Muscle of leg (tissue), 11 donors: Measurements from ENCODE around the gene BAIAP2. TPM values are rescaled to one million over a fixed set of nuclear protein-coding genes. Genes with fewer than 3 reads are reported as not detected.
"Not testable (repeated sequence)": the region's sequence is repeated elsewhere in the genome, so short reads cannot be mapped to it uniquely, and the experiment has no call there.

ENCODE experiments used
- DNase-seq: peaks from one replicate; pipeline ENCODE4 v3.0.0; 2013
- H3K27ac ChIP-seq: one replicate; pipeline ENCODE4 v1.5.1; 2013; ENCODE audit warnings: mild to moderate bottlenecking, low read length, control low read depth
- H3K27me3 ChIP-seq: one replicate; pipeline ENCODE4 v1.6.1; 2013; ENCODE audit warnings: low read length; ENCODE audit not compliant: control insufficient read depth, insufficient read depth
- H3K36me3 ChIP-seq: one replicate; pipeline ENCODE4 v1.6.1; 2013; ENCODE audit warnings: low read length; ENCODE audit not compliant: control insufficient read depth, insufficient read depth
- H3K4me1 ChIP-seq: one replicate; pipeline ENCODE4 v1.6.1; 2013; ENCODE audit warnings: low read length; ENCODE audit not compliant: control insufficient read depth, insufficient read depth
- H3K4me3 ChIP-seq: one replicate; pipeline ENCODE4 v1.5.1; 2013; ENCODE audit warnings: low read length, control low read depth
- H3K9me3 ChIP-seq: replicated peaks from 2 replicates; pipeline ENCODE4 v1.6.1; 2013; ENCODE audit warnings: low read depth, low read length; ENCODE audit not compliant: control insufficient read depth
- WGBS: methylation state at CpG from one replicate; pipeline ENCODE4 v1.1.5; 2013; ENCODE audit warnings: missing lambda C conversion rate; ENCODE audit not compliant: insufficient coverage; 5-methylcytosine and 5-hydroxymethylcytosine counted together
- polyA plus RNA-seq, 8 donors: library from polyadenylated mRNA; unstranded; fragments of 120-200 nt; gene quantifications; one replicate each; pipeline versions ENCODE4 v1.2.1 to v1.2.3, GENCODE V29; 2013; ENCODE audit warnings: inconsistent platforms in 1 of 8, low replicate concordance in 1 of 8; ENCODE audit not compliant: insufficient read length in 8 of 8, insufficient read depth in 1 of 8
- total RNA-seq: library from RNA; stranded (reverse); fragments of 120-200 nt; gene quantifications from one replicate; pipeline ENCODE4 v1.2.4, GENCODE V29; 2013

BAIAP2 gene
- total and polyA plus RNA-seq, 9 donors = 11.6 to 24.7 (median 17.1) TPM

DNA sequence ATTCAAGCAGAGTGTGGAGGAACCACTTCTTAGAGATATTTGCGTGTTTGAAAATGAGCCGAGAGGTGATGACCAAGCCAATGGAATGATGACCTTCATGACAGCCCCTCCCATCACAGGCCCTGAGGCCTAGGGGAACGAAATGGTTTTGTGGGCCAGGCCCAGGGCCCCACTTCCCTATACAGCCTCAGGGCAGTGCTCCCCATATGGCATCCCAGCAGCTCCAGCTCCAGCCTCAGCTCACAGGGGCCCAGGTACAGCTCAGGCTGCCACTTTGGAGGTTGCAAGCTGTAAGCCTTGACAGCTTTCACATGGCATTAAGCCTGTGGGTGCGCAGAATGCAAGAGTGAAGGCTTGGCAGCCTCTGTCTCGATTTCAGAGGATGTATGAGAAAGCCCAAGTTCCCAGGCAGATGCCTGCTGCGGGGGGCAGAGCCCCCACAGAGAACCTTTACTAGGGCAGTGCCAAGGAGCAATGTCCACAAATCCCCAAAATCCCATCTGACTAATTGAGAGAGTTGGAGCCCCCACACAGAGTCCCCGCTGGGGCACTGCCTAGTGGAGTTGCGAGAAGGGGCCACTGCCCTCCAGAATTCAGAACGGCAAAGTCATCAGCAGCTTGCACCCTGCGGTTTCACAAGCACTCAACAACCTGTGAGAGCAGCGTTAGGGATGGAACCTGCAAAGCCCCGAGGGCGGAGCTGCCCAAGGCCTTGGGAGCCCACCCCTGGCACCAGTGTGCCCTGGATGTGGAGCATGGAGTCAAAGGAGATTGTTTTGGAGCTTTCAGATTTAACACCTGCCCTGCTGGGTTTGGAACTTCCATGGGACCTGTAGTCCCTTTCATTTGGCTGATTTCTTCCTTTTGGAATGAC is 22.1 kb upstream of the BAIAP2 start:
- H3K27ac ChIP-seq = no peak overlapping the region
- peaks cover 11% of the 10 kb centered on the region for H3K9me3 ChIP-seq
- no peaks in the 10 kb centered on the region for H3K36me3 ChIP-seq
- peak; percentile 2 for DNase-seq
- peaks cover 13% of the 10 kb centered on the region for H3K4me1 ChIP-seq
- no peak overlapping the region for H3K4me3 ChIP-seq
- peaks cover 3% of the 10 kb centered on the region for H3K27me3 ChIP-seq
- WGBS = 75% methylated on average over 11 of the region's 13 CpGs

DNA sequence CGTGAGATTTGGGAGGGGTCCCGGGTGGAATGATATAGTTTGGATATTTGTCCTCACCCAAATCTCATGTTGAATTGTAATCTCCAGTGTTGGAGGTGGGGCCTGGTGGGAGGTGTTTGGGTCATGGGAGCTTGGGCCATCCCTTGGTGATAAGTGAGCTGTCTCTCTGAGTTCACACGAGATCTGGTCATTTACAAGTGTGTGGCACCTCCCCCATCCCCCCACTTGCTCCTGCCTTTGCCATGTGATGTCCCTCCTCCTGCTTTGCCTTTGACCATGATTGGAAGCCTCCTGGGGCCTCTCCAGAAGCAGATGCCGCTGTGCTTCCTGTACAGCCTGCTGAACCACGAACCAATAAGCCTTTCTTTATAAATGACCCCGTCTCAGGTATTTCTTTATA is 21.3 kb upstream of the BAIAP2 start:
- Histone ChIP-seq H3K27me3 (peaks cover 3% of the 10 kb centered on the region), H3K27ac (no peak overlapping the region), H3K9me3 (peaks cover 11% of the 10 kb centered on the region), H3K4me3 (no peak overlapping the region), H3K36me3 (no peaks in the 10 kb centered on the region), H3K4me1 (peaks cover 21% of the 10 kb centered on the region)
- WGBS = 59% methylated on average over 5 of the region's 6 CpGs
- peak; percentile 4 for DNase-seq

DNA sequence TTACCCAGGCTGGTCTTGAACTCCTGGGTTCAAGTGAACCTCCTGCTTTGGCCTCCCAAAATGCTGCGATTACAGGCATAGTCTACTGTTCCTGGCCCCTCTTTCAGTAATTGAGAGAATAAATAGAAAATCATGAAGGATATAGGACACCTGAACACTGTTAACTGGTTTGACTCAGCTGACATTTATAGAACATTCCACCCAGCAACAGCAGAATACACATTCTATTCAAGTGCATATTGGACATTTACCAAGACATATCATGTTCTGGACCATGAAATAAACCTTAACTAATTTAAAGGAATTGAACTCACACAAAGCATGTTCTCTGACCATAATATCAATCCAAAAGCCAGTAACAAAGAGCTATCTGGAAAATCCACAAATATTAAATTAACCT is 19.8 kb upstream of the BAIAP2 start:
- H3K27ac ChIP-seq = peak overlapping the region; percentile 26
- peaks cover 11% of the 10 kb centered on the region for H3K9me3 ChIP-seq
- no peaks in the 10 kb centered on the region for H3K36me3 ChIP-seq
- no peak overlapping the region for H3K4me3 ChIP-seq
- peak; percentile 83 for DNase-seq
- peaks cover 33% of the 10 kb centered on the region for H3K4me1 ChIP-seq
- no CpG with 5 or more reads among the region's 1 CpG for WGBS
- H3K27me3 ChIP-seq = peaks cover 2% of the 10 kb centered on the region

DNA sequence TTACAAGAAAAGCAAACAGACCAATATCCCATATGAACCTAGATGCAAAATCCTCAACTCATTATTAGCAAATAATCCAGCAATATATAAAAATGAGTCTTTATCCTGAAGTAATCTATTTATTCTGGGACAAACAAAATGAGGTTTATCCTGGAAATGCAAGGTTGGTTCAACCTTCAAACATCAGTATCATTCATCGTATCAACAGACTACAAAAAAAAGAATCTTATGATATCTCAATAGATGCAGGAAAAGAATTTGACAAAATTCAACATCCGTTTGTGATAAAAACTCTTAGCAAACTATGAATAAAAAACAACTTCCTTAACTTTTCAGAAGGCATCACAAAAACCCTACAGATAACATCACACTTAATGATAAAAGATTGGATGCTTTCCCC is 18.4 kb upstream of the BAIAP2 start:
- H3K36me3 ChIP-seq = no peaks in the 10 kb centered on the region
- no peak overlapping the region for H3K27ac ChIP-seq

DNA sequence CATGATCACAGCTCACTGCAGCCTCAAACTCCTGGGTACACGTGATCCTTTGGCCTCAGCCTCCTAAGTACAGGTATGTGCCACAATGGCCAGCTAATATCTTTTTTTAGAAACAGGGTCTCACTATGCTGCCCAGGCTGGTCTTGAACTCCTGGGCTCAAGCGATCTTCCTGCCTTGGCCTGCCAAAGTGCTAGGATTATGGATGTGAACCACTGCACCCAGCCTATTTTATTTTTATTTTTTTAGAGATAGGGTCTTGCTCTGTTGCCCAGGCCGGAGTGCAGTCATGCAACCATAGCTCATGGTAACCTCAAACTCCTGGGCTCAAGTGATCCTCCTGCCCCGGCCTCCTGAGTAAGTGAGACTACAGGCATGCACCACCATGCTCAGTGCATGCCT is 17.6 kb upstream of the BAIAP2 start:
- H3K27ac ChIP-seq = peak overlapping the region; percentile 77

More for the DNA sequence above, 18.4 kb upstream of the BAIAP2 start:
- DNase-seq = no peak
- no peak overlapping the region for H3K4me3 ChIP-seq
- WGBS = no CpG with 5 or more reads among the region's 2 CpGs
- peaks cover 47% of the 10 kb centered on the region for H3K4me1 ChIP-seq
- peaks cover 2% of the 10 kb centered on the region for H3K27me3 ChIP-seq
- peaks cover 5% of the 10 kb centered on the region for H3K9me3 ChIP-seq

DNA sequence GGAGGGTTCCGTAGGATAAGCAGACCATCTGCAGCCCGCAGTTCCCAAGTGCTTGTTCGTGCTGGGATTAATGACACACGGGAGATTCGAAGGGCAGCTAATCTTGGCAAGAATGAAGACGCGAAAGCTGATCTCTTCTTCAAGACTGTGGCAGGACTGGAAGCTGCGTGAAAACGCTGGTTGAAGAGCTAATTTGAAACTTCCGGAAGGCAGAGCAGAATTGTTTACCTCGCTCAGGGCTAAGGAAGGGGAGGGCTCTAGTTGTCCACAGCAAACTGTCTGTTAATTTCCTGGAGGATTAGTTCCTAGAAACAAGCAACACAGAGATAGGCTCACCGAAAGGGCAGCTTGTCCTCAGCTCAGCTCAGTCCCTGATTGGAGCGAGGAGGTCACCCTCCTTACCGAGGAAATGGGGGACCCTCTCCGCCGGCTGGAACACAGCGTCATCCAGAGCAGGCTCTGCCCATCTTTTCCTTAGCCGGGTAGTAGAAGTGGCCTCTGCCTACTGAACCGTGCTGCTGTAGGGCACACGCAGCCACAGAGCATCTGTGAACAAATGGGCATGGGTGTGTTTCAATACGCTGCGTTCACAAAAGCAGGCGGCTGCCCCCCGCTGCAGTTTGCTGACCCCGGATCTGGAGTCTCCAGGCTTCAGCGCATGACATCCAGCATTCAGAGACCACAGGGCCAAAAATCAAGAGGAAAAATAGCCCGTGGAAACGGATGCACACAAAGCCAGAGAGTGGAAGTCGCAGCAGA is 16.7 kb upstream of the BAIAP2 start:
- H3K9me3 ChIP-seq = peaks cover 5% of the 10 kb centered on the region
- peak overlapping the region; percentile 19 for H3K4me3 ChIP-seq
- 9% methylated on average over 21 of the region's 29 CpGs for WGBS
- H3K27me3 ChIP-seq = peaks cover 2% of the 10 kb centered on the region
- peak; percentile 84 for DNase-seq
- peaks cover 54% of the 10 kb centered on the region for H3K4me1 ChIP-seq
- peak overlapping the region; percentile 77 for H3K27ac ChIP-seq
- no peaks in the 10 kb centered on the region for H3K36me3 ChIP-seq

More for the DNA sequence above, 17.6 kb upstream of the BAIAP2 start:
- H3K4me3 ChIP-seq, H3K27me3 ChIP-seq, H3K9me3 ChIP-seq, DNase-seq, H3K36me3 ChIP-seq: not testable (repeated sequence)
- 94% methylated on average over 4 of the region's 4 CpGs for WGBS
- H3K4me1 ChIP-seq = peaks cover 55% of the 10 kb centered on the region

DNA sequence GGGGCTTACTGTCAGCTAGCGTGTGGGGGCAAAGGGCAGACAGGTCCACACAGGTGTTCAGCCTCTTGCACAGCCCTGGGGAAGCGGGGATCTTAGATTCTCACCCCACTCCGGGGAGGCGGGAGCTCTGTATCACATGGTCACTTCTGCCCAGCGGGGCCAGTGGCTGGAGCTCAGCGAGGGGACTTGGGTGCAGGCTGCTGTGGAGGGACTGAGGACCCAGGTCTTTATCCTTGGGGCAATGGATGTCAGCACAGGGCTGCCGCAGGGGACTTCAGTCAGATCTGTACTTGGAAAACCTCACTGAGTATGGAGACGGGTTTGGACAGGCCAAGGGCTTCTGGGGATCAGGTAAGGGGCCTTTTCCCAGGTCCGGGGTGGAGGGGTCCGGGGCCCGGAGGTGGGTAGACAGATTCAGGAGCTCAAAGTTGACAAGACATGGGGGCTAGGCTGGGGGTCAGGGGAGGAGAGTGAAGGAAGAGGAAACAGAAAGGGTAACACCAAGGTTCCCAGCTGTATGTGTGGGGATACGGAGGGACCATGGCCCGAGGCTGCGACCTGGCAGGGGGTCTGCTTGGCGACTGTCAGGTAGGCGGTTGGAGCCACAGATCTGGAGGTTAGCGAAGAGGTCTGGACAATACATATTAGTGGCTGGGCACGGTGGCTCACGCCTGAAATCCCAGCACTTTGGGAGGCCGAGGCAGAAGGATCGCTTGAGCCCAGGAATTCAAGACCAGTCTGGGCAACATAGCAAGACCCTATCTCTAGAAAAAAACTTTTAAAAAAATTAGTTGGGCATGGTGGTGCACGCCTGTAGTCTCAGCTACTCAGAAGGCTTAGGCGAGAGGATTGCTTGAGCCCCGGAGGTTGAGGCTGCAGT is 15.1 kb upstream of the BAIAP2 start:
- Histone ChIP-seq H3K9me3 (peaks cover 5% of the 10 kb centered on the region), H3K27me3 (peaks cover 3% of the 10 kb centered on the region), H3K4me1 (peaks cover 63% of the 10 kb centered on the region), H3K27ac (no peak overlapping the region), H3K36me3 (no peaks in the 10 kb centered on the region), H3K4me3 (no peak overlapping the region)
- no peak for DNase-seq
- 94% methylated on average over 18 of the region's 24 CpGs for WGBS

DNA sequence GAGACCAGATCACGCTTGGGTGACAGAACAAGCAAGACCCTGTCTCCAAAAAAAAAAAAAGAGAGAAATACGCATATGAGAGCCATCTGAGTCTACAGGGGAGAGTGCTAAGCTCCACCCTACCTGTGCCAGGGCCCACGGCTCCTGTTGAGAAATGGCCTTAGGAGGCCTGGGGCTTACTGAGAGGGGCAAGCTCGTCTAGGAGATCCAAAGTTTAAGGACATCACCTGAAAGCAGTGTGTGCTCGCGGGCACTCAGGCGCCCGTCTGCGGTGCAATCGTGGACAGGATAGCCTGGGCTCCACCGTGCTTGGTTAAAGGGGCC is 14.5 kb upstream of the BAIAP2 start:
- DNase-seq = no peak
- Histone ChIP-seq H3K4me3 (no peak overlapping the region), H3K9me3 (peaks cover 5% of the 10 kb centered on the region), H3K4me1 (peaks cover 66% of the 10 kb centered on the region), H3K27me3 (peaks cover 3% of the 10 kb centered on the region), H3K27ac (peak overlapping the region; percentile 89), H3K36me3 (no peaks in the 10 kb centered on the region)
- WGBS = 71% methylated on average over 8 of the region's 11 CpGs

DNA sequence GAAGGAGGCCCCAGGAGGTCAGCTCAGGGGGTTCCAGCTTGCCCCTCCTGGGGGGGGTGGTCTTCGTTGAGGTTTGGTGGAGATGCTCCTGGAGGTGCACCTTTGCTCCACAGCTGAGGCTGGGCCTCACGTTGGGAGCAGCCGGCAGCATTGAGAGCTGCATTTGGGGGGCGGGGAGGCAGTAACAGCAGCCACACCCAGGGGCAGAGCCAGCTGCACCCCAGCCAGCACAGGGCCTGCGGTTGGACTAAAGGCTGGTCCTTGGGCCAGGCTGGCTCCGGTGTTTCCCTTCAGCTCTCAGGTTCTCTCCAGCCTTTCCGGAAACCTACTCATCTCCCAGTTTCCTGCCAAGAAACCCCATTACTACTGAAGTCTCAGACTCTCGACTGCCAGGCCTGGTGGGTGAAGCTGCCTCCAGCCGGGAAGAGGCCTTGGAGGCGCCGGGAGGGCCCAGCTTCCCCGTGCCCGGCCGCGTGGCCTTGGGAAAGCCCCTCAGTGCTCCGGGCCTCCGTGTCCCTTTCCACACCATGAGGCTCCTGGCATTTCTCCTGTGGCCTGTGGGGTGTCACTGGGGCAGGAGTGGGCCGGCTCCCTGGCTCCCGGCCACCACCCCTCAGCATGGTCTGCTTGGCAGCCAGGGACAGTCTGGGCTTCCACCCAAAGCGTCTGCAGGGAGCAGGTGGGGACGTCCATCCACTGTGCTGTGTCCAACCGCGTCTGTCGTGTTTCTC is 14.0 kb upstream of the BAIAP2 start:
- Histone ChIP-seq H3K4me3 (no peak overlapping the region), H3K27ac (peak overlapping the region; percentile 89), H3K4me1 (peaks cover 72% of the 10 kb centered on the region), H3K36me3 (no peaks in the 10 kb centered on the region), H3K9me3 (peaks cover 5% of the 10 kb centered on the region), H3K27me3 (peaks cover 3% of the 10 kb centered on the region)
- peak; percentile 87 for DNase-seq
- whole genome bisulfite sequencing = 34% methylated on average over 21 of the region's 24 CpGs
